Occipital lobe (tissue), 2 donors: Measurements from ENCODE around the gene ANKRD18A. TPM values are rescaled to one million over a fixed set of nuclear protein-coding genes. Genes with fewer than 3 reads are reported as not detected.
"Not testable (repeated sequence)": the region's sequence is repeated elsewhere in the genome, so short reads cannot be mapped to it uniquely, and the experiment has no call there.

Experiments
- DNase-seq: peaks from one replicate; lab custom pipeline; 2025; lab: John Stamatoyannopoulos, UW
- total RNA-seq: library from RNA; depleted of rRNA; stranded (reverse); fragments of >200 nt; gene quantifications from one replicate; pipeline ENCODE4 v1.2.3, GENCODE V29; 2014

The ANKRD18A gene
- total RNA-seq, 1 donor from 2014 or later, result 6.9 TPM

- DNase-seq, result no peak
Measured at GRCh38 chr9:38629511-38629910, 9.1 kb upstream of the ANKRD18A start.

GRCh38 chr9:38626006-38626405, 5.6 kb upstream of the ANKRD18A start:
- no peak for DNase-seq

- no peak for DNase-seq
Measured at GRCh38 chr9:38622951-38623350, 2.6 kb upstream of the ANKRD18A start.

GRCh38 chr9:38622288-38622674, 1.9 kb upstream of the ANKRD18A start:
- DNase-seq, result no peak

GRCh38 chr9:38621434-38622287, 1.3 kb upstream of the ANKRD18A start:
- DNase-seq, result no peak

GRCh38 chr9:38619556-38620447, 594 bp downstream of the ANKRD18A start:
- DNase-seq, result no peak

GRCh38 chr9:38598029-38598745, 22.2 kb downstream of the ANKRD18A start:
- DNase-seq, result not testable (repeated sequence)

GRCh38 chr9:38595117-38595516, 25.3 kb downstream of the ANKRD18A start:
- DNase-seq, result not testable (repeated sequence)

GRCh38 chr9:38591346-38592063, 28.9 kb downstream of the ANKRD18A start:
- DNase-seq, result not testable (repeated sequence)

- not testable (repeated sequence) for DNase-seq
Measured at GRCh38 chr9:38583765-38584164, 36.6 kb downstream of the ANKRD18A start.

GRCh38 chr9:38580112-38580511, 40.3 kb downstream of the ANKRD18A start:
- not testable (repeated sequence) for DNase-seq

GRCh38 chr9:38576181-38576580, 44.2 kb downstream of the ANKRD18A start:
- not testable (repeated sequence) for DNase-seq

- not testable (repeated sequence) for DNase-seq
Measured at GRCh38 chr9:38566048-38566447, 54.3 kb downstream of the ANKRD18A start.

- DNase-seq, result not testable (repeated sequence)
Measured at GRCh38 chr9:38565178-38565577, 55.2 kb downstream of the ANKRD18A start.

GRCh38 chr9:38563911-38564310, 56.5 kb downstream of the ANKRD18A start:
- DNase-seq, result not testable (repeated sequence)

GRCh38 chr9:38561134-38561533, 59.3 kb downstream of the ANKRD18A start:
- not testable (repeated sequence) for DNase-seq

GRCh38 chr9:38559172-38559571, 61.2 kb downstream of the ANKRD18A start:
- not testable (repeated sequence) for DNase-seq

- not testable (repeated sequence) for DNase-seq
Measured at GRCh38 chr9:38557746-38558145, 62.6 kb downstream of the ANKRD18A start.

- not testable (repeated sequence) for DNase-seq
Measured at GRCh38 chr9:38554966-38555365, 65.4 kb downstream of the ANKRD18A start.

GRCh38 chr9:38553019-38553418, 67.4 kb downstream of the ANKRD18A start:
- not testable (repeated sequence) for DNase-seq
